NOMO-1 treated with DMSO at 0.1 percent for 48 hours (cell line): Measurements from ENCODE around the gene DNAH17.
"Not testable (repeated sequence)": the region's sequence is repeated elsewhere in the genome, so short reads cannot be mapped to it uniquely, and the experiment has no call there.

Experiments
- DNase-seq: peaks from one replicate; lab custom pipeline; 2025; ENCODE audit not compliant: unreplicated experiment; lab: John Stamatoyannopoulos, UW

DNAH17 gene

DNA sequence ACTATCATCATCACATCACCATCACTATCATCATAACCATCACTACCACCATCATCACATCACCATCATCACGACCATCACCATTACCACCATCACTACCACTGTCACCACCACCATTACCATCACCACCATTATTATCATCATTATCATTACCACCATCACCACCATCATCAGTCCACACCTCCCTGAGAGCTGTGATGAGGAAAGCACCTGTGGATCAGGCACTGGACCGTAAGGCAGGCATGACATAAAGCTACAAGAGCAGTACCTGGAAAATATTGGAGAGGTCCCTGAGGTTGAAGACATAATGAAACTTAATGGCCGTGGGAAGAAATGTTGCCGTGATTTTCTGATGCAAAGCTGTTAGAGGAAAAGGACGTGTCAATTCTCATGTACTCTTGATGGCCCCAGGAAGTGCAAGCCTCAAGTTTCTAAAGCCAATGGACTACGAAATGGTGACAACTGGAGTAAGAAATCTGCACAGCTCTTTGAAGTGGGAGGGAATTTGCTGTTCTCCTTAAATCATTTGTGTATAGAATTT lies 98.4 kb downstream of the DNAH17 start:
- DNase-seq: no peak

DNA sequence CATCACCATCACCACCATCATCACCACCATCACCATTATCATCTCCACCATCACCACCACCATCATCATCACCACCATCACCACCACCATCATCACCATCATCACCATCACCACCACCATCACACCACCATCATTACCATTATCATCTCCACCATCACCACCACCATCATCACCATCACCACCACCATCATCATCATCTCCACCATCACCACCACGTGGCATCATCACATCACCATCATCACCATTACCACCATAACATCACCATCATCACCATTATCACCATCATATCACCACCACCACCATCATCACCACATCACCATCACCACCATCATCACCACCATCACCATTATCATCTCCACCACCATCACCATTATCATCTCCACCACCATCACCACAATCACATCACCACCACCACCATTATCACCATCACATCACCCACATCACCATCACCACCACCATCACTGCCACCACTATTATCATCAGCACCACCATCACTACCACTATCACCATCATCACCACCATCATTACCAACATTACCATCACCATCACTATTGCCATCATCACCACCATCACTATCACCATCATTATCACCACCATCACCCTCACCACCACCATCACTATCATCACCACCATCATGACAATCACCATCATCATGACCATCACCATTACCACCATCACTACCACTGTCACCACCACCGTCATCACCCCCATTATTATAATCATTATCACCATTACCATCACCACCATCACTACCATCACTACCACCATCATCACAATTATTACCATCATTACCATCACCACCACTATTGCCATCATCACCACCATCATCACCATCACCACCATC lies 99.1 kb downstream of the DNAH17 start:
- no peak for DNase-seq

GRCh38 chr17:78476973-78477372 lies 100.2 kb downstream of the DNAH17 start:
- DNase-seq: no peak

- DNase-seq: no peak
These were observed 101.0 kb downstream of the DNAH17 start for GRCh38 chr17:78476149-78476548.

- no peak for DNase-seq
These were observed 102.0 kb downstream of the DNAH17 start for GRCh38 chr17:78475211-78475610.

- DNase-seq: no peak
These were observed 102.5 kb downstream of the DNAH17 start for GRCh38 chr17:78474614-78475146.

DNA sequence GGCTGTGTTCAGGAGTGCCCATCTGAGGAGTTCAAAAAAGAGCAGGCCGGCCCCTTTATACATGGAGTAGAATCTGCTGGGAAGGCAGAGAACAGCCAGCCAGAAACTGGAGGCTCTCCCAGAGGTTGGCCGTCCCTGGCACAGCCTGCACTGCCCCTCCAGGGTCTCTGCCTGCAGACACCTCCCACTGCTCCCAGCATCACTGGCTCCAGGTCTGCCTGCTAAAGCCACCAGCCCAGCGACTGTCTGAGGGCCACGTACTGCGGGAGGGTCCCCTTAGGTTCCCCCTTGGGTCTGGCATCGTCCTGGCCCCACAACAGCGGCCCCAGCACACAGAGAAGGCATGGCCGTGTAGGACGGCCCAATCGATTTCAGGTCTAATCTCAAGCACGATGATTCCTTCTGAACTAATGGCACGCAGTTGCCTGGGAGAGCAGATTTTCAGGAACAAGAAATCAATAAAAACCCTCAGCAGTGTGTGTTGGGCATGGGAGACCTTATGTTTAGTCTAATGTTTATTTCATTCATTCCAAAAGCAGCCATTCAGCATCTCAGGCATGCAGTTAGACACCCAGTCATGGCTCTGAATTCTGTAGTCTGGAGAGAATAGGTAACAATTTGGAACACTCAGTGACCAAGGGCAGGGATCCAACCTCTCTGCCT lies 103.1 kb downstream of the DNAH17 start:
- no peak for DNase-seq

- no peak for DNase-seq
These were observed 104.9 kb downstream of the DNAH17 start for GRCh38 chr17:78472035-78472905.

GRCh38 chr17:78471635-78472034 lies 105.6 kb downstream of the DNAH17 start:
- no peak for DNase-seq

- DNase-seq: no peak
These were observed 107.8 kb downstream of the DNAH17 start for GRCh38 chr17:78469443-78469842.

GRCh38 chr17:78468366-78468765 lies 108.8 kb downstream of the DNAH17 start:
- no peak for DNase-seq

DNA sequence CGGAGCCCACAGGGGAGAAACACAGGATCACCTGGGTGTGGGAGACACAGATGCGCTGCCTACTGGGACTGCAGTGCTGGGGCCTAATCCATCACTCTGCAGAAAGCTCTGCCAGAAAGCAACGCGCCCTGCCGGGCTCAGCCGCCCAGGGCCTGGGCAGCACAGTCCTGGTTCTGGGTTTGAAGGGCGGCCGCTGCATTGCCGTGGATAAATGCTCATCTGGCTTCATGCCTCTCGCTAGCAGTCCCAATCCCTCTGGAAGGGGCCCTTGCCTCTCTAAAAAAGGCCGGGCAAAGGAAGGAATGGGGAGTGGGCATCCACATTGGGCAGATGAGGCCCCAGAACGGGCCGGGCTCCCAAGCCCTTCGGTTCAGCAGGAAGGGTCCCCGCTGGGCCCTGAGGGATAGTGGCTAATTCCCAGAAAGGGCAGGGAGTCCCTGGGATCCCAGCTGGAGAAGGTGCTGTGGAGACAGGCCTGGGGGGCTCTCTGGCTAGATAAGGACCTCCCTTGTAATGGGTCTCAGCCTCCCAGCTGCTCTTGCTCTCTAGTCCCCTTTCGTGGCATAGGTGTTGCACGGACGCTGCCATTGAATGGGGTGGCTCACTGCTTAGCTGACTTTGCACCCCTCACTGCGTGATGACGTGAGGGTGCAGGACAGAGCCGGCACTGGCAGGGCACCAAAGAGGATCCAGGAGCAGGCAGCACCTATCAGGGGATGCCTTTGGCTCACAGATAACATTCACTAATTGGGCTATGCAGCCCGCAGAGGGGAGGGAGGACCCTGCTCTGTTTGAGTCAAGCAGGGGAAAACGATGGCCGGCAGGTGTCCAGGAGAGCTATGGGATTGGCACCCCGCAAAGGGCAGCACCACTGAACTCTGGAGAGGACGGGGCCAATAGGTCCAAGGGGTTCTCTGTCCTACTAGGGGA lies 110.1 kb downstream of the DNAH17 start:
- no peak for DNase-seq

GRCh38 chr17:78466109-78466785 lies 110.9 kb downstream of the DNAH17 start:
- DNase-seq: not testable (repeated sequence)

- DNase-seq: no peak
These were observed 115.0 kb downstream of the DNAH17 start for GRCh38 chr17:78462148-78462547.

- DNase-seq: no peak
These were observed 115.5 kb downstream of the DNAH17 start for GRCh38 chr17:78461799-78462053.

DNA sequence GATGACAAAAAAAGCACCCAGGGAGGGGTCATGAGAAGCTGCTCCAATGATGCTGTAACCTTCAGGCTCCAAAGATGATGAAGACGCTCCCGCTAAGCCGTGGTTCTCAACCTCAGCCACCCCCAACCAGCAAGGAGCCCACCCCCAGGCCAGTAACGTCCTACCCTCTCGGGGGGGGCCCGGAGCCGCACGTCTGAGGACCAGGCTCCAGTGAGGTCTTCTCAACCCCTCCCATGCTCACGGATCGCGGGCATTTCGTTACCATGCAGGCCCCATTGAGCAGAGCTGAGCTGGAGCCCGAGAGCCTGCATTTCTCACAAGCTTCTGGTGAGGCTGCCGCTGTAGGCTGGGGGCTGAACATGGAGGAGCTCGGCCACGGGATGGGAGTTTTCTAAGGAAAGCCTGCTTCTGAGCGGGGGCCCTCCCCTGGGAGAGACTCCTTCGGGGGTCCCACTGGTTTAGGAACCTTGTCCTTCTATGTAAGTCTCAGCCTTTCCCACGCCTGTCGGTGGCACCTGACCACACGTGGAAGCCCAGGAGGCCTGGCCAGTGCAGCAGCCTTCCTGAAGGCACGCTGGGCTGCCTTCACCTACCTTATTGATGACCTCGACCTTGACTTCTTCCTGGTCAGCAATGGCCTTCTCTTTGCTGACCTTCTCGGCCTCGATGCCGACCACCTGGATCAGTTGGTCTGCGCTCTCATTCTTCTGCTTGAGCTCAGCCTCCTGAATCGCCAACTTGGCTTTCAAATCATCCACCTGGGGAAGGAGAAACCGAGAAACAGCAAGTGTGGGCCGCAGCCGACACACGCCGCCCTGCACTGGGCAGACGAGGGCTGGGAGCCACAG lies 116.0 kb downstream of the DNAH17 start:
- DNase-seq: no peak

GRCh38 chr17:78460176-78460675 lies 117.0 kb downstream of the DNAH17 start:
- no peak for DNase-seq

- DNase-seq: no peak
These were observed 117.5 kb downstream of the DNAH17 start for GRCh38 chr17:78459696-78460095.
